Suppressor macrophage treated with lipopolysaccharide for 1 hour (primary cell): ENCODE data around the gene HCRTR2.
"Not testable (repeated sequence)": the region's sequence is repeated elsewhere in the genome, so short reads cannot be mapped to it uniquely, and the experiment has no call there.

Experiments
- DNase-seq, 3 donors: peaks; one replicate each; pipeline ENCODE4 v3.0.0-alpha.2; 2020 to 2022

Gene HCRTR2

GRCh38 chr6:55220961-55221360, 46.6 kb downstream of the HCRTR2 start:
- DNase-seq: no peak

GRCh38 chr6:55227862-55228261, 53.5 kb downstream of the HCRTR2 start:
- no peak for DNase-seq

- DNase-seq: no peak
These were observed 64.8 kb downstream of the HCRTR2 start for GRCh38 chr6:55239099-55239498.

GRCh38 chr6:55240975-55241605, 66.8 kb downstream of the HCRTR2 start:
- peak; percentile 1 to 38 (median 38) for DNase-seq

- no peak for DNase-seq
These were observed 76.1 kb downstream of the HCRTR2 start for GRCh38 chr6:55250400-55250799.

GRCh38 chr6:55255113-55255512, 80.8 kb downstream of the HCRTR2 start:
- no peak for DNase-seq

GRCh38 chr6:55260181-55260580, 85.9 kb downstream of the HCRTR2 start:
- no peak for DNase-seq

- DNase-seq: no peak
These were observed 91.2 kb downstream of the HCRTR2 start for GRCh38 chr6:55265409-55266114.

- no peak for DNase-seq
These were observed 92.6 kb downstream of the HCRTR2 start for GRCh38 chr6:55266896-55267295.

- peak; percentile 17 to 37 (median 22) for DNase-seq
These were observed 102.6 kb downstream of the HCRTR2 start for GRCh38 chr6:55276745-55277530.

- no peak for DNase-seq
These were observed 103.3 kb downstream of the HCRTR2 start for GRCh38 chr6:55277646-55278045.

GRCh38 chr6:55281215-55281614, 106.9 kb downstream of the HCRTR2 start:
- DNase-seq: no peak

GRCh38 chr6:55282115-55282514, 107.8 kb downstream of the HCRTR2 start:
- no peak for DNase-seq

GRCh38 chr6:55286824-55287223, 112.5 kb downstream of the HCRTR2 start:
- peak in 1 of 3 donors; percentile 1 for DNase-seq

GRCh38 chr6:55290736-55291135, 116.4 kb downstream of the HCRTR2 start:
- DNase-seq: no peak

- DNase-seq: peak in 1 of 3 donors; percentile 11
These were observed 118.8 kb downstream of the HCRTR2 start for GRCh38 chr6:55293116-55293515.

- not testable (repeated sequence) for DNase-seq
These were observed 122.9 kb downstream of the HCRTR2 start for GRCh38 chr6:55297214-55297613.

- DNase-seq: no peak
These were observed 125.1 kb downstream of the HCRTR2 start for GRCh38 chr6:55299286-55299985.

GRCh38 chr6:55304747-55305146, 130.4 kb downstream of the HCRTR2 start:
- DNase-seq: no peak

GRCh38 chr6:55319961-55320695, 145.8 kb downstream of the HCRTR2 start:
- no peak for DNase-seq

GRCh38 chr6:55320696-55321086, 146.4 kb downstream of the HCRTR2 start:
- no peak for DNase-seq

GRCh38 chr6:55327169-55327568, 152.9 kb downstream of the HCRTR2 start, which contains the start of gene GFRAL:
Gene GFRAL, plus strand, starts transcription at chr6:55327469. Its CDS starts 86 bp downstream, at chr6:55327555.
- no peak for DNase-seq
